H1 (cell line): ENCODE data around the gene PAQR8. TPM values are rescaled to one million over a fixed set of nuclear protein-coding genes. Genes with fewer than 3 reads are reported as not detected.

Source experiments
- CTCF ChIA-PET: fragments of 300-600 bp; sonication (Branson Sonifier 250); formaldehyde crosslinking; loops from one replicate; lab custom pipeline; 2021; ENCODE audit not compliant: partially characterized antibody; lab: Charles Lee
- POLR2A ChIA-PET: fragments of 300-600 bp; sonication (Branson Sonifier 250); formaldehyde crosslinking; loops from one replicate; lab custom pipeline; 2021; ENCODE audit warnings: inconsistent platforms; ENCODE audit not compliant: partially characterized antibody; lab: Charles Lee
- DNase-seq, 2 experiments: peaks; one replicate each; pipeline versions ENCODE4 v3.0.0 to v3.0.0-alpha.2; 2010 to 2022; ENCODE audit warnings: low spot score in 2 of 2, low read depth in 1 of 2, mixed read lengths in 1 of 2
- FAIRE-seq: peaks from 2 replicates; lab custom pipeline; 2011; peaks lifted over from hg19 to GRCh38; lab: Jason Lieb, UNC
- H2AFZ ChIP-seq: 2 replicates; pipeline ENCODE4 v1.8.1; 2012; ENCODE audit warnings: low read length, inconsistent platforms
- H2AK5ac ChIP-seq: 2 replicates; pipeline ENCODE4 v1.6.1; 2013; ENCODE audit warnings: low read depth, low read length
- H2BK120ac ChIP-seq: replicated peaks from 2 replicates; pipeline ENCODE3; 2013; ENCODE audit warnings: low read depth, low read length, inconsistent platforms
- H2BK12ac ChIP-seq: 2 replicates; pipeline ENCODE4 v1.6.1; 2013; ENCODE audit warnings: low read depth, low read length
- H2BK15ac ChIP-seq: 2 replicates; pipeline ENCODE4 v1.6.1; 2013; ENCODE audit warnings: low read length
- H2BK20ac ChIP-seq: 2 replicates; pipeline ENCODE4 v1.6.1; 2013; ENCODE audit warnings: low read length
- H2BK5ac ChIP-seq: 2 replicates; pipeline ENCODE4 v1.6.1; 2013; ENCODE audit warnings: low read depth, low read length
- H3K14ac ChIP-seq: 2 replicates; pipeline ENCODE4 v1.6.1; 2013; ENCODE audit warnings: inconsistent platforms; ENCODE audit not compliant: insufficient read length
- H3K18ac ChIP-seq: 2 replicates; pipeline ENCODE4 v1.6.1; 2013; ENCODE audit warnings: low read length; ENCODE audit errors: extremely low read depth
- H3K23ac ChIP-seq: 2 replicates; pipeline ENCODE4 v1.6.1; 2013; ENCODE audit warnings: inconsistent platforms; ENCODE audit not compliant: insufficient read length
- H3K23me2 ChIP-seq: 2 replicates; pipeline ENCODE4 v1.6.1; 2013; ENCODE audit warnings: low read depth, low read length
- H3K27ac ChIP-seq: 2 replicates; pipeline ENCODE4 v1.6.1; 2011; ENCODE audit warnings: low read depth, low read length, inconsistent platforms
- H3K27me3 ChIP-seq, 4 experiments: replicated peaks in 1 of 4; 1 replicate in 1 of 4; 2 replicates in 3 of 4; pipeline versions ENCODE4 v1.6.1 to v1.8.1; 2011 to 2013; ENCODE audit warnings: low read length in 3 of 4, mild to moderate bottlenecking in 3 of 4, inconsistent platforms in 2 of 4, mixed read lengths in 2 of 4, moderate library complexity in 1 of 4; ENCODE audit not compliant: control insufficient read depth in 3 of 4, insufficient read depth in 3 of 4; ENCODE audit errors: extremely low read depth in 1 of 4
- H3K36me3 ChIP-seq, 4 experiments: 2 replicates each; pipeline versions ENCODE4 v1.6.1 to v1.8.1; 2011 to 2013; ENCODE audit warnings: mild to moderate bottlenecking in 4 of 4, low read length in 3 of 4, moderate library complexity in 2 of 4, control low read depth in 1 of 4, inconsistent platforms in 1 of 4; ENCODE audit not compliant: insufficient read depth in 4 of 4, control insufficient read depth in 2 of 4
- H3K4ac ChIP-seq: replicated peaks from 2 replicates; pipeline ENCODE3; 2013; ENCODE audit warnings: low read length, low read depth, mixed read lengths, inconsistent platforms; ENCODE audit not compliant: insufficient read length
- H3K4me1 ChIP-seq, 4 experiments: replicated peaks in 1 of 4; 1 replicate in 1 of 4; 2 replicates in 3 of 4; pipeline versions ENCODE4 v1.6.1 to v1.8.1; 2011 to 2013; ENCODE audit warnings: low read length in 3 of 4, inconsistent platforms in 2 of 4, mixed read lengths in 1 of 4; ENCODE audit not compliant: insufficient read depth in 4 of 4, control insufficient read depth in 3 of 4
- H3K4me2 ChIP-seq, 2 experiments: 2 replicates each; pipeline versions ENCODE4 v1.6.1 to v1.8.1; 2011 to 2013; ENCODE audit warnings: low read depth in 2 of 2, low read length in 2 of 2, control low read depth in 1 of 2, inconsistent platforms in 1 of 2, mild to moderate bottlenecking in 1 of 2; ENCODE audit not compliant: insufficient read depth in 1 of 2
- H3K4me3 ChIP-seq, 4 experiments: fragments of 200-600, 300-600 bp in 1 of 4; sonication (generic), shearing (Covaris generic), sonication (Bioruptor Twin) in 1 of 4; 2 replicates each; pipeline versions ENCODE4 v1.5.1 to v1.8.1; 2011 to 2016; ENCODE audit warnings: low read length in 4 of 4, low read depth in 3 of 4, control low read depth in 2 of 4, inconsistent platforms in 2 of 4, mild to moderate bottlenecking in 2 of 4, mixed read lengths in 1 of 4, moderate library complexity in 1 of 4; ENCODE audit not compliant: insufficient read depth in 2 of 4; ENCODE audit errors: extremely low read depth in 1 of 4
- H3K56ac ChIP-seq: replicated peaks from 2 replicates; pipeline ENCODE3; 2013; ENCODE audit warnings: low read depth, mild to moderate bottlenecking, mixed read lengths, low read length, inconsistent platforms; ENCODE audit not compliant: insufficient read length
- H3K79me1 ChIP-seq: 2 replicates; pipeline ENCODE4 v1.6.1; 2013; ENCODE audit warnings: low read depth, low read length, control low read depth
- H3K79me2 ChIP-seq, 2 experiments: 2 replicates each; pipeline versions ENCODE4 v1.6.1 to v1.8.1; 2012 to 2013; ENCODE audit warnings: low read length in 2 of 2, mild to moderate bottlenecking in 2 of 2, inconsistent platforms in 1 of 2; ENCODE audit not compliant: insufficient read depth in 2 of 2, control insufficient read depth in 1 of 2
- H3K9ac ChIP-seq, 4 experiments: replicated peaks in 1 of 4; 1 replicate in 1 of 4; 2 replicates in 3 of 4; pipeline versions ENCODE4 v1.6.1 to v1.8.1; 2011 to 2013; ENCODE audit warnings: low read depth in 3 of 4, low read length in 3 of 4, control low read depth in 2 of 4, mild to moderate bottlenecking in 2 of 4, moderate library complexity in 2 of 4, inconsistent platforms in 1 of 4; ENCODE audit errors: extremely low read depth in 1 of 4
- H3K9me3 ChIP-seq, 2 experiments: 2 replicates each; pipeline versions ENCODE4 v1.6.1 to v1.8.1; 2012 to 2013; ENCODE audit warnings: mild to moderate bottlenecking in 2 of 2, moderate library complexity in 2 of 2, control low read depth in 1 of 2, inconsistent platforms in 1 of 2, low read depth in 1 of 2, low read length in 1 of 2, mixed read lengths in 1 of 2; ENCODE audit not compliant: insufficient read depth in 2 of 2
- H4K20me1 ChIP-seq, 2 experiments: replicated peaks in 1 of 2; 2 replicates each; pipeline versions ENCODE3 to v1.8.1; 2011 to 2013; ENCODE audit warnings: inconsistent platforms in 2 of 2, low read length in 2 of 2, mild to moderate bottlenecking in 1 of 2; ENCODE audit not compliant: insufficient read depth in 2 of 2, control insufficient read depth in 1 of 2
- H4K5ac ChIP-seq: 2 replicates; pipeline ENCODE4 v1.6.1; 2013; ENCODE audit warnings: low read length, low read depth, mixed read lengths, inconsistent platforms; ENCODE audit not compliant: insufficient read length
- H4K8ac ChIP-seq: 2 replicates; pipeline ENCODE4 v1.8.0; 2013; ENCODE audit warnings: mild to moderate bottlenecking, moderate library complexity, low read length, inconsistent platforms; ENCODE audit not compliant: insufficient read depth; ENCODE audit errors: extremely low read depth
- H4K91ac ChIP-seq: replicated peaks from 2 replicates; pipeline ENCODE3; 2013; ENCODE audit warnings: low read length, mixed read lengths, inconsistent platforms; ENCODE audit not compliant: insufficient read length
- CHD1 ChIP-seq: IDR thresholded peaks from 2 replicates; pipeline ENCODE4 v1.6.1; 2012; ENCODE audit warnings: low read depth, low read length, improper control_type of control experiment
- E2F6 ChIP-seq: IDR thresholded peaks from 2 replicates; pipeline ENCODE4 v1.6.1; 2012; ENCODE audit warnings: inconsistent platforms
- MAX ChIP-seq: IDR thresholded peaks from 2 replicates; pipeline ENCODE4 v1.6.1; 2012; ENCODE audit warnings: inconsistent platforms
- PHF8 ChIP-seq: fragments of 200-600 bp; sonication (generic); conservative IDR thresholded peaks from 2 replicates; pipeline ENCODE4 v1.7.1; 2012; ENCODE audit warnings: low read depth, mild to moderate bottlenecking, inconsistent platforms, low read length, moderate library complexity
- POLR2A ChIP-seq, 2 experiments: IDR thresholded peaks; 1 replicate in 1 of 2; 2 replicates in 1 of 2; pipeline ENCODE4 v1.6.1; 2011; ENCODE audit warnings: low read depth in 2 of 2, low read length in 2 of 2, mild to moderate bottlenecking in 2 of 2; ENCODE audit errors: control extremely low read depth in 1 of 2
- RNF2 ChIP-seq: fragments of 200-900, 300-1000 bp; sonication (generic); IDR thresholded peaks from 2 replicates; pipeline ENCODE4 v1.7.1; 2016; ENCODE audit warnings: borderline replicate concordance, low read depth, mild to moderate bottlenecking, antibody characterized with exemption, low read length; ENCODE audit not compliant: poor library complexity, severe bottlenecking; ENCODE audit errors: missing control alignments
- SP2 ChIP-seq: IDR thresholded peaks from 2 replicates; pipeline ENCODE4 v1.6.1; 2012; ENCODE audit warnings: mild to moderate bottlenecking, low read length, inconsistent platforms
- TAF1 ChIP-seq: IDR thresholded peaks from 2 replicates; pipeline ENCODE4 v1.6.1; 2011; ENCODE audit warnings: mild to moderate bottlenecking, low read depth, low read length
- WGBS, 2 experiments: shearing (Covaris generic) in 1 of 2; methylation state at CpG; one replicate each; pipeline versions ENCODE4 v1.1.6 to v1.1.7; 2013 to 2015; ENCODE audit warnings: low lambda C conversion rate in 2 of 2, mixed read lengths in 2 of 2, inconsistent platforms in 1 of 2, low coverage in 1 of 2, missing lambda C conversion rate in 1 of 2; ENCODE audit not compliant: insufficient replicate concordance in 2 of 2, insufficient coverage in 1 of 2, insufficient read length in 1 of 2; ENCODE audit errors: extremely low coverage in 1 of 2, missing lambda C conversion rate in 1 of 2; 5-methylcytosine and 5-hydroxymethylcytosine counted together
- polyA plus RNA-seq, 7 experiments: library from polyadenylated mRNA; depleted of rRNA in 3 of 7; stranded (reverse) in 5 of 7; unstranded in 2 of 7; fragments of >200 nt in 5 of 7; fragments of 200-250 nt in 2 of 7; gene quantifications; 1 replicate in 5 of 7; 2 replicates in 1 of 7; 4 replicates in 1 of 7; pipeline versions ENCODE4 v1.2.1 to v1.2.3, GENCODE V29; 2011 to 2013; ENCODE audit warnings: missing spikeins in 2 of 7, mixed read lengths in 2 of 7
- total RNA-seq: library from RNA; stranded (reverse); fragmentation: NEBNext Ultra II Directional; extraction: Animal tissue kit (Norgen Biotek cat#: 25700); gene quantifications from 2 replicates; pipeline ENCODE4 v1.2.1, GENCODE V29; 2021

Gene PAQR8
- total and polyA plus RNA-seq, 2 of the 8 experiments (the other 6 are each of a cell fraction or from before 2014, with no cell fraction given), result 7.6 to 9.6 TPM

GRCh38 chr6:52364480-52365166 lies 2.7 kb downstream of the PAQR8 start:
- ChIA-PET CTCF (interaction anchor here (0.9 to 2.0 kb wide), 2 partner anchors 33 to 52 kb away, joined by 3 to 5 read pairs; no protein-coding TSS in a partner anchor), POLR2A (interaction anchor here (0.9 kb wide), 1 partner anchor 10 kb away, joined by 3 read pairs; no protein-coding TSS in a partner anchor)
- H2AFZ ChIP-seq, result no peak overlapping the region
- H3K27ac ChIP-seq, result no peak overlapping the region
- H2BK20ac ChIP-seq, result no peak overlapping the region
- no peak overlapping the region for H4K91ac ChIP-seq
- H2BK12ac ChIP-seq, result no peak overlapping the region
- H2BK15ac ChIP-seq, result no peak overlapping the region
- H3K14ac ChIP-seq, result no peak overlapping the region
- no peak for TF ChIP-seq RNF2
- TF ChIP-seq SP2, result no peak
- no peak for TF ChIP-seq POLR2A (IDR thresholded peaks at IDR 0.05; ENCODE audit: control extremely low read depth in 1 of 2, low read depth in 2 of 2, low read length in 2 of 2)
- no peak for TF ChIP-seq MAX
- no peak for TF ChIP-seq TAF1
- no peak for TF ChIP-seq E2F6
- no peak for TF ChIP-seq CHD1
- no peak for TF ChIP-seq PHF8
- H2BK120ac ChIP-seq, result no peak overlapping the region
- H3K27me3 ChIP-seq, result peaks cover 0 to 11% (median 2%) of the 10 kb centered on the region in 4 experiments; a peak in 5 of 7 replicates
- H2BK5ac ChIP-seq, result no peak overlapping the region
- H3K23me2 ChIP-seq, result peaks cover 9% of the 10 kb centered on the region; the same call in 1 of the 2 replicates
- H4K8ac ChIP-seq, result no peak overlapping the region
- no peak overlapping the region for H3K4ac ChIP-seq
- no peak overlapping the region for H3K9ac ChIP-seq
- no peak overlapping the region for H4K5ac ChIP-seq
- peaks cover 0 to 8% of the 10 kb centered on the region in 2 experiments; a peak in 1 of 4 replicates for H3K79me2 ChIP-seq
- no peak overlapping the region for H3K18ac ChIP-seq
- no peak for DNase-seq
- no peak overlapping the region for H3K4me2 ChIP-seq
- no peak overlapping the region for H3K56ac ChIP-seq
- H2AK5ac ChIP-seq, result no peak overlapping the region
- H4K20me1 ChIP-seq, result peaks cover 0 to 4% of the 10 kb centered on the region in 2 experiments
- no peak for FAIRE-seq
- H3K4me3 ChIP-seq, result no peak overlapping the region
- H3K9me3 ChIP-seq, result no peaks in the 10 kb centered on the region
- no peaks in the 10 kb centered on the region for H3K79me1 ChIP-seq
- H3K36me3 ChIP-seq, result no peaks in the 10 kb centered on the region
- peaks cover 2 to 12% (median 10%) of the 10 kb centered on the region in 4 experiments for H3K4me1 ChIP-seq
- WGBS, 2 experiments, result 92% methylated on average over 5 of the region's 5 CpGs; no CpG with 5 or more reads in 1 of the 2 experiments
- H3K23ac ChIP-seq, result no peak overlapping the region
